OCI-M2 (cell line): ENCODE measurements around the gene PCGF2.
A peak's percentile ranks its signal among the peaks of the same experiment; 100 is the strongest.

Source experiments
- DNase-seq: peaks from one replicate; lab custom pipeline; 2025; ENCODE audit not compliant: unreplicated experiment; lab: John Stamatoyannopoulos, UW

PCGF2 gene

DNA sequence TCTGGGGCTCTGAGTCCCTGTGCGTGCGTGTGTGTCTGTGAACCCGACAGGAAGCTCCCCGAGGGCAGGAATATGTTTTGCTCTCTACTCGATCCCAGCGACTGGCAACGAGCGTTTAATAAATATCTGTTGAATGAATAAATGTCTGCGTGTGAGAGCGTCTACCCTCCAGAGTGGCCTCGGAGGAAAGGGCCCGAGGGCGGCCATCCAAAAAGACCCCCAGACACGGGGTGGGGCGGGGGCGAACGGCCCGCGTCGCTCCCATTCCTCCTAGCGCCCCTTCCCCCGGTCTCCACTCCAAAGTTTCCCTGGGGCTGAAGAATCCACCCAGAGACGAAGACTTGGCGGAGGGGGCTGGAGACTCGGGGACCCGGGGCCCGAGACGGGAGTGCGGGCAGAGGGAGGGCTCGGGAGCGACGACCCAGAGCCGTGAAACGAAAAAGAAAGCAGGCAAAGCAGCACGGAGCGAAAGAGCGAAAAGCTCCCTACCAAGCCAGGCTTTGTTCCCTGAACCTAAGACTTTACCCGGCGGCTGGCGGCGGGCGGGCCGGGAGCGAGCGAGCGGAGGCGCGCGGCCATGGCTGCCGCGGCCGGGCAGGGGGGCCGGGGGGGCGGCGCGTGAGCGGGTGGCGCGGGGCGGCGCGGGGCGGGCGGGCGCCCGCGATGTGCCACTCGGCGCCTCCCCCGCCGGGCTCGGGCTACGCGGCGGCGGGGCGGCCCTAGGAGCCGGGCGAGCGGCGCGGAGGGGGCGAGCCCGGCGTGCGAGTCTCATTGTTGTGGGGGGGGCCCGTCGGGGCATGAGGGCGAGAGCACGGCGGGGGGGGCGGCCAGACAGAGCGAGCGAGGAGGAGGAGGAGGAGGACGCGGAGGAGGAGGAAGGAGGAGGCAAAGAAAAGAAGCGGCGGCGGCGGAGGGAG is 43.3 kb downstream of the PCGF2 start, which contains the start of gene MLLT6:
Gene MLLT6, plus strand, starts transcription at position 668 of the 917 bp plus-strand sequence. CDS start 360 bp downstream, outside the sequence.
- DNase-seq: no peak

DNA sequence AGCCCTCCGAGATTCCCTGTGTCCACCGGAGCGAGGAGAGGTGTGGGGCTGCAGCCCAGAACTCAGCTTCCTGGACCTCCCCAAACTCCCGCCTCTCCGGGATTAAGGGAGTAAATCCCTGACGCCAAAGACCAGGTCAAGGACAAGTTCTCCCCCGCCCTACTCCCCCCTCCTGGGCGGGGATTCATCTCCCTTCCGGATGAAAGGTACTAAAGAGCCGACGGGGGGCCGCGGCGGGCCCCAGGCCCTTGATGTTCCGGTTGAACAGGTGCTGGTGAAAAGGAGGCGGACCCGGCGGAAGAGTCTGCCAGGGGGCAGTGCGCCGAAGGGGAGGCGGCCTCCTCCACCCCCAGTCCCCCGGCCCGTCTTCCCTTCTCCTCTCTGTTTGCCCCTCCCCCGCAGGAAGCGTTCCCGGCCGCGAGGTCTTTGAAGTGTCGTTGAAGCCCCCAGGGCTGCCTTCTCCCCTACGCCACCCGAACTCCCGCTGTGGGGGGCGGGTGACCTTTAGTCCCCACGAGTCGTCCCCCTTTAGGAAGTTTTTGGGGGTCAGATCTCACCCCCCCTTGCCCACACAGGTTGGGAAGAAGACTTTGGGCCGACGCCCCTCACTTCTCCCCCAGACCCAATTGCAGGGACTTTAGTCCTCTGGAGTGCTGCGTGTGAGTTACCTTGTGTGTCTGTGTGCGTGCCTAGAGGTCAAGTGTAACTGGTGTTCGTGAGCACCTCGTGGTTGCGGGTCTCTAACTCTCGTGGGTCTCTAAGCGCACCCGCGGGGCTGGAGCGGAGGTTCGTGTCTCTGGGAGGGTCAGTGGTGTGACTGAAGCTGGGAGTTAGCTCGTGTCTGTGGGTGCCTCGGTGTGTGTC is 44.2 kb downstream of the PCGF2 start:
- peak; percentile 31 for DNase-seq

DNA sequence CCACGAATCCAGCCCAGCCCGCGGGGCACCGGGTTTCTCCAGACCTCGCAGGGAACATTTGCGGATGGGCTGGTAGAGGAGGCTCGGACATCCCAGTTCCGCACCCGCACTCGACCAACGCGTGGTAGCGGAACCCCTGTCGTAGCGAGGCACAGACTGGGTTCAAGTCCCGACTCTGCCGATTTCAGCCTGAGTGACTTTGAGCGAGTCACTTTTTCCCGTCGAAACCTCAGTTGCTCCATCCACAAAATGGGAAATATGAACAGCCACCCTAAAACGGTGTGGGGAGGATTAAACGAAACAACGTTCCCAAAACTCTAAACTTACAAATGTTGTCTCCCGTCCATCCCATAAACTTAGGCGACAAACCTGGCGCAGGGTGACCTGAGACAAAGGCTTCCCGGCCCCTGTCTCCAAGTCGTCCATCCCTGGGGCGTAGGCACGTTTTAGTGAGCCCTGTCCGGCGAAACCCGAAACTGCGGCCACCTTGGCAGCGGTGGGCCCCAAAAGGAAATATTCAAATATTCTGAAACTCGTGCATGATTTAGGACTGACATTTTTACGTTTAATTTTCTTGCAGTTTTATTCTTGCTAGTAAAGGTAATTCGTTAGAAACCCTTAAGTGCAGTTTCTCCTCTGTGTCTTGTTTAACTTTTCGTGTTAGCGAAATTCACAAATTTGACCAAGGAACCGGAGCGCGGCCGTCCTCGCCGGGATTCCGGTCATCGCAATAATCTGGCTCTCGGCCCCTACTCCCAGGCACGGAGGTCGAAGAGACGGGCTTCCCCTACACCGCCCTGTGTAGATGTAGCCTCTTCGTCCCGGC is 45.0 kb downstream of the PCGF2 start:
- no peak for DNase-seq

DNA sequence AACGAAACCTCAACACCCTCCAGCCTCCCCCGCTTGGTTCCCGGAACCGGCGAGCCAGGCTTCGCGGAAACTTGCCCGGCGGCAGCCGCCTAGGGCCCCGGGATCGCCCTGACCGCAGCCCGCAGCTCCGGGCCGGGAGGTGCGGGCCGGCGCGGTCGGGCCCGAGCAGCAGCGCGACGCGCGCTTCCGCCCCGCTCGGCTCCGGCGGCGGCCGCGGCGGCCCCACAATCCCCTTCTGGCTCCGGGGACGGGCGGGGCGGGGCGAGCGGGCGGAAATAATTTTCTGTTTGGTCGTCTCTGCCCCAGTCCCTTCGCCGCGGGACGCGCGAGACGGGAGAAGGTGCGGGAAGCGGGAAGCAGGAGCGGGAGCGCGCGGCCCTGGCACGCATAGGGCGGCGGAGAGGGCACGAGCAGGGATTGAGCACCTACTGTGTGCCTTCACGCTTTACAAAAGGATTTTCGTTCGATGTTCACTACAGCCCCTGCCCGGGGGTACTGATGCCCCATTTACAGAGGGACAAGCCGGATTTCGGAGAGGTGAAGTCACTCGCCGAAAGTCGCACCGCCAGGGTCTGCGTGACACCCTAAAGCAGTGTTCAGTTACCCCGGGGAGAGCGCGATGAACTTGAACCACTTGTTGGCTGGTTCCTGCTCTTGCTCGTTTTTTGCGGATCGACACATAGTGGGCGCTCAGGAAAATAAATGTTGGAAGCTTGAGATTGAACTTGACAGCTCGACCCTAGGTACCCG is 45.8 kb downstream of the PCGF2 start:
- no peak for DNase-seq

DNA sequence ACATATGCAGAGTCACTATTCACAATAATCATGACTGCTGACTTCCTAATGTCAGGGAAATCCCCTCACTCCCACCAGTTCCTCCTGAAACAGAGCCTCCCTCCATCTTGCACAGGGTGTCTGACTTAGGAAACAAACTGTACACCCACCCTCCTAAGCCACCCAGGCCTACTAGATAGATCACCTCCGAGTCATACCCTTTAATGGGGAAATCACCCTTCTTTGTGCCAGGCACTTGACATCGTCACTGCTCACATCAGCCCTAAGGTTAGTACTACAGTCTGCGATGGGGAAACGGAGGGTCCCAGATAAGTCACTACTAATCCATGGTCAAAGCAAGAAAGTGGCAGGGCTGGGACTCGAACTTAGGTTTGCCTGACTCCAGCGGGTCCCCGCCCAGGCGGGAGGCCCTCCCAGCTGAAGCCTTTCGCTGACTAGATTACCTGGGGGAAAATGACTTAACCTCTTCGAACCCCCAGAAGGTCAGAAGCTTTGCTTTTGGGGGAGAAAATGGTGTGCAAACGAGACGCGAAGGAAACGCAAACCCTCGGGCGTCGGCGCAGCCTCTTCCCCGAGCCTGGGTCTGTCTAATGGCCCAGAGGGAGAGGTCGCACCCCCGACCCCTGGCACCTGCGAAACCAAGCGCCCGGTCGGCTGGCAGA is 46.5 kb downstream of the PCGF2 start:
- no peak for DNase-seq

DNA sequence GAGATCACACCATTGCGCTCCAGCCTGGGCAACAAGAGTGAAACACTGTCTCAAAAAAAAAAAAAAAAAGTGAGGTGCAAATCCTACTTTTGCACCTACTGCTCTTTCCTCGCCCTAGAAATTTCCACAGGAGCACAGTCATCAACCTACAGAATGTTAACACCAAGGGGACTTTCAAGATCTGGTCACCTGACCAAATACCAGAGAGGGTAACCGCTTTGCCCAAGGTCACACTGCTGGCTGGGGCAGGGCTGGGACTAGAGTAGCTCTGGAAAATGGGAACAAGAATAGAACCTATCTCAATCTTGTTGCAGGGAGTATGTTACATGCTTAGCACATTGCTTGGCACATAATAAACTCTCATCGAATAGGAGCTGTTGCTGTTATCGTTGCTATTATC is 49.4 kb downstream of the PCGF2 start:
- DNase-seq: no peak

DNA sequence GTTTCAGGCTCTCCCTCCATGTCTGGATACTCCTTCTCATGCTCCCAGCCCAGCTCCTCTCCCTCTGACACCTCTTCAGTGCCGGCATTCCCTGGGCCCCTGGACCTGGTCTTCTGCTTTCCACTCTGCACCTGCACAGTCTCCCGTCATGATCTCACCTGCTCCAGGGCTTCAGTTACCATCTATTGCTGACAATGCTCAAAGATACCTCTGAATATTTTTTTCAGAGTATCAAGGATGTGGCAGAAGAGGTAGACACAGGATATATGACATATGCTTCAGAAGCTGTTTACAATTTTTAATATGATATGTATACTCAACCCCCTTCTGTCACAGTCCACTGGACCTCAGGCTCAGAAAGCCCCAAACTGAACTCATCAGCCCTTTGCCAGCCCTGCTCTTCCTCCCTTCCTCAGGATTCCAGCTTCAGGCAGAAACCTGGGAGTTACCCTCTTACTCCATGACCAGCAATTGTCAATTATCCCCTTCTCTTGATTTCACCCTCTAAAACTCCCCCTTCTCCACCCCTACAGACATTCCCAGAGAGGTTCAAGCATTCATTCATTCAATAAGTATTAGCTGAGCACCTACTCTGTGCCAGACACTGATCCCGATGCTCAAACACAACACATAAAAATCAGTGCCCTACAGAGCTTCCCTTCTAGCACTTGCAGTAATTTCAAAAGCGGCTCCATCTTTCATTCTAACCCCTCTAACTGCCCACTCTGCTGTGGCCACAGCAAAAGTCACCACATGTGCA is 50.9 kb downstream of the PCGF2 start:
- no peak for DNase-seq

DNA sequence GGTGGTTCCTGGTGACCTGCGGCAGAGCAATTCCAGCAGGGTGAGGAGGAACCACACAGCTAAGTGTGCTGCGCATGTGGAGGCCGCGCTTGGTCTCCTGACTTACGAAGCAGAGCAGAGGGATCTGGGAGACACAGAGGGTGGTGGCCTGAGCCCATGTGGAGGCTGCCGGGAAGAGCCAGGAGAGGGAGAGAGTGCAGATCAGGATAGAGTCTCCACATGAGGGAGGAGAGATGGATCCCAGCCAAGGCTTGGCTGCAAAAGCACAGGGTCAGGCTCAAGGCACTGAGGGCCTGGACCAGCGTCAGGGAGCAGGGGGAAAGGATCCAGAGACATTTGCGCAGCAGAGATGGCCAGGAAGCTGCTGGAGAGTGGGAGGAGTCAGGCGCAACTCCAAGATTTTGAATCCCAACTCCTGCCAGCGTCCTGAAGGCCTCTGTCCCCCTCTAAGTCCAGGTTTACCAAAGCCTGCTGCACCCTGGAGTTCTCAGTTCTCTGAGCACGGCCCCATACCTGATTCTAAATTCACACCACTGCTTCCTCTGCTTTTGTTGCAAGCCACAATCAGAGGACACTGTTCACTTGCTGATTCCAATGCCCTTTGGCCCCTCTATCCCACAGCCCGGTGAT is 54.3 kb downstream of the PCGF2 start:
- no peak for DNase-seq

DNA sequence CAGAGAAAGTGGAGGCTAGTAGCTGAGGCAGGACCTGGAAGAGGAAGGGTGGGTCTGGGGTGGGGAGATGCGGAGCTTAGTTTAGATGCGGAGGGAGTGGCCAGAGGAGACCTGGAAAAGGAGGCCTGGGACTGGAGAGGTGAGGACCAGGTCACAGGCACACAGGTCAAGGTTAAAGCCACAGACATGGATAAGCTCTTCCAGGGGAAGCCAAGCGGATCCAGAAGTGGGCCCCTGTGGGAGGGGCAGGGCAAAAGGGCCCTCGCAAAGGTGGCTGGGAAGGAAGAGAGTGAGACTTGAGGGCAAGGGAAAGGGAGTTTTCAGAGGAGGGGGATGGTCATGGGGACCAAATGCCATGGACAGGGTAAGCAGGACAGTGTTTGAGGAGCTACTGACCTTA is 57.0 kb downstream of the PCGF2 start:
- no peak for DNase-seq

DNA sequence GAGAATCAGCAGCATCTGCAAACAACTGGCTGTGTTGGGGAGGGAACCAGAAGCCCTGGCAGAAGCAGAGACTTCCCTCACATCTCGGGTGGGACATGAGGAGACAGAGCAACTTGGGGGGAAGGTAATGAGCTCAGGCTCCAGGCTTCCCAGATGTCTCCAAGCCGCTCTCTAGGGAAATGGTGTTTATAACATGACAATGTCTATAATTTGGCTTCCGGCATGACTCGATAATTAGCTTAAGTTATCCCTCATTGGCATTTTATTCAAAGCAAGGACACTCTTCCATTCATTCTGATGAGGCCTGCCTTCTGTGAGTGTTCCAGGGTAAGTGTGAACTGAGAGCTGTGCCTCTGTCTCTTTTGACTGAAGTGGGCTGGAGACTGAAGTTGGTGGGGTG is 57.8 kb downstream of the PCGF2 start:
- DNase-seq: no peak

DNA sequence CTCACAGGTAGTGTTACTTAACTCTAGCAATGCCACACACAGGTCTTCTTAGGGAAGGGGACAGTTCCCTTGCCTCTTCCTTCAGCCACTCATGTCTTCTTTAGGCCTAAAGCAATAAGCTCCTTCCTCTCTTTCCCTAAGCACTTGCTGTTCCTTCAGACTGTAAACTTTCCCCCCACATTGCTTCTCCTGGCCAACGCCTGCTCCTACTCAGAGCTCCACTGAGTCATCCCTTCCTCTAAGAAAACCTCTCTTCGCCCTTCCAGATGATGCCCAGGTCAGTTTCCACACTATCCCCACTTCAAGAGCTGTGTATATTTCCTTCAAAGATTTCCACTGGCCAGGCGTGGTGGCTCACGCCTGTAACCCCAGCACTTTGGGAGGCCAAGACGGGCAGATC is 60.9 kb downstream of the PCGF2 start:
- no peak for DNase-seq

DNA sequence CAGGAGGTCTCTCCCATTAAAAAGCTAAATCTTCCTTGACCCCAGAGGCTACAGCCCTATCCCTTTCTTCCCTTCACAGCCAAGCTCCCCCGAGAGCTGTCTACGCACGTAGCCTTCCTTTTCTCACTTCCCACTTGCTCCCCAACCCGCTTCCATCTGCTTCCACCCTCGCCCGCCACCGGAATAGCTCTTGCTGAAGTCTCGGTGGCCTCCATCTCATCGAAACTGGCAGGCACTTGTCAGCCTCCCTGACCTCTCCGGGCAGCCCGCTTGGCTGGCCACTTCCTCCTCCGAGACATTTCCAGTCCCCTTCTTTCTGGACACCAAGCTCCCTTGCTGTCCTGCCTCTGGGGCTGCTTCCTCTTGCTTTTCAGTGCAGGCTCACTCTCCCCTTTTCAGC is 62.6 kb downstream of the PCGF2 start:
- DNase-seq: no peak
